ENCODE measurements around the gene DIABLO.
A peak's percentile ranks its signal among the peaks of the same experiment; 100 is the strongest.
"Not testable (repeated sequence)": the region's sequence is repeated elsewhere in the genome, so short reads cannot be mapped to it uniquely, and the experiment has no call there.

DIABLO gene

DNA sequence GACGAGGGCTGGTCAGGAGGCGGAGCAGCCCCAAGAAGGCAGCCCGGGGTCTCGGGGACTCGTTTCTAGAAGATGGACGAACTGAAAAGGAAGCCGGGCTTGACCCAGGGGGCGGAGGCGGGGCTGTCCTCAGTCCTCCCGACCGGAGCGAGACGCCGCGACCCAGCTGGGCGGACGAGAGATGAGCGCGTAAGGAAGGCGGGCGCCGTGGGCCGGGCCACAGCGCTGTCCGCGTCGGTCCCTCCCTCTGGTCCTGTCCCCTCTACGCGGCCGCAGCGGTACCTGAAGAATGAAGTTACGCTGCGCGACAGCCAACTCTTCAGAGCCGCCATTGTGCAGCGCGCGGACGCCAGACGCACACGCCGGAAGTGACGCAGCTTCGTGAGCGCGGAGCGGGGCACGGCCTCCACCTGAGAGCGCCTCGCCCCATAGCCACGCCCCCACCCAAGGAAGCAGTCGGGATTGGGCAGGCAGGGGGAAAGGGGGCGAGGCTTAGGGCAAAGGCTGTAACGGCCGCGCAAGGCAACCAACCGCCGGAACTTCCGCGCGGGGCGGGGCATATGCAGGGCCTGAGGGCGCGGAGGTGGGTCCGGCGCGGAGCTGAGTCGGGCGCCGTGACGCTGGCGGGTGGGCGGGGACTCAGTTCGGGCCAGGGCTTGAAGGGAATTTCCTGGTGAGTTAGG, at the start of gene DIABLO:
TSS of gene DIABLO (minus strand) at position 370 of the 683 bp plus-strand sequence. CDS start at position 332, 38 bp downstream.
- H3K4me1 Mint-ChIP-seq: peaks cover 46% of the 10 kb centered on the region
- H3K36me3 Mint-ChIP-seq: peaks cover 60% of the 10 kb centered on the region
- H3K27ac Mint-ChIP-seq: peak within 1 kb of the TSS; percentile 93
- H3K9me3 Mint-ChIP-seq: no peaks in the 10 kb centered on the region
- peak within 1 kb of the TSS; percentile 94 for H3K4me3 Mint-ChIP-seq
- DNase-seq (ENCODE audit: low spot score in 2 of 2): peak; percentile 98 to 99
- peak; percentile 95 for ATAC-seq

DNA sequence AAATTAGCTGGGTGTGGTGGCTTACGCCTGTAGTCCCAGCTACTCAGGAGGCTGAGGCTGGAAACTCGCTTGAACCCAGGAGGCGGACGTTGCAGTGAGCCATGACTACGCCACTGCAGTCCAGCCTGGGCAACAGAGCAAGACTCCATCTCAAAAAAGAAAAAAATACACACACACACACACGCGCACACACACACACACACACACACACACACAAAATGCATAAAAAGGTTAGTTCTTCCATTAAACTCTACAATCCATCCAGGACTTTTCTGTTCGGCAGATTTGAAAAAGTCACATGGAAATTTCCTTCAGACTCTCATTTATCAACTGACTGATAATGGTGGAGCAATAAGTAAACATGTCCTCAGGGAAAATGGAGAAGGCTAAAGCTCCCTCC, 49.6 kb upstream of the DIABLO start:
- peak overlapping the region; percentile 26 for H3K27ac Mint-ChIP-seq
- no peaks in the 10 kb centered on the region for H3K9me3 Mint-ChIP-seq
- DNase-seq (ENCODE audit: low spot score in 2 of 2) (no peak), ATAC-seq (no peak)
- no peak overlapping the region for H3K4me3 Mint-ChIP-seq
- H3K36me3 Mint-ChIP-seq: peaks cover 85% of the 10 kb centered on the region
- no peaks in the 10 kb centered on the region for H3K4me1 Mint-ChIP-seq

DNA sequence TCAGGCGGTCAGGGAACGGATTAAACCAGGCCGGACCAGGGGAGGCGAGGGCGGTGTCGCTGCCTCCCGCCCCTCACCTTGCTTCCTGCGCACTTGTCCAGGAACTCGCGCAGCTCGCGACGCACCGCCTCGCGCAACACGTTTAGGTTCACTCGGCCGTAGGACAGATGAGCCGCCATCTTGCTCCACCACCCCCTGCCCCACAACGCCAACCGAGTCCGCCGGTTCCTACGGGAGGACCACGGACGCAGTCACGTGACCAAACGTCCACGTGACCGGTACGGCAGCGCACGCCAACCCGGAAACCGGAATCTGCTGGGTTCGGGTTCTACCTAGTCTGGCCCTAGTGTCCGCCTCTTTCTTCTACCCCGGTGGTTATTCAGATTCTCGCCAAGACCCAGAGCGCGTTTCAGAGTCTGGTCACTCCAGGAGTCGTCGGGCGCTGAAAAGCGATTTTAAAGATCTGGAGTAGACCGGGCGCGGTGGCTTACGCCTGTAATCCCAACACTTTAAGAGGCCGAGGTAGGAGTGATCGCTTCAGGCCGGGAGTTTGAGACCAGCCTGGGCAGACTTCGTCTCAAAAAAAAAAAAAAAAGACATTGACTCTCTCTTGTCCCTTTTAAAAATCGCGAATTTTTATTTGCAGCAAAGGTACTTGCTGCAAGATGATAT, 40.5 kb upstream of the DIABLO start, which contains the start of gene VPS33A:
TSS of gene VPS33A (minus strand) at position 265 of the 672 bp plus-strand sequence. CDS start at position 179, 86 bp downstream.
- peaks cover 56% of the 10 kb centered on the region for H3K36me3 Mint-ChIP-seq
- H3K4me1 Mint-ChIP-seq: peaks cover 18% of the 10 kb centered on the region

DNA sequence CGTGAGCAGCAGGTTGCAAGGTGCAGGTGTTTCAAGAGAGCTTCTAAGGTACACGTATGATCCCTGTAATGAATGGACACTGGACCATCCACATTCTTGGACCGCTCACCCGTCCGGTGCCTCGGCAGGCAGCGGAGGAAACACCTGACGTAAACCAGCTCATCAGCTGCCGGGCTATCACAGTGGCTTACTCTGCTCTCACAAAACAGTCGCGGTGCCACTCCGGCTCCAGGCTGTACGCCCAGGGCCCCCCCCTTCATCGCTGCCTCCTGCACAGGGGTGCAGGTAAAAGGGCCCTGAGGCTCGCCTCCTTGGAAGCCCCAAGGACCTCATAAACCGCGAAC, 40.0 kb upstream of the DIABLO start:
- DNase-seq (ENCODE audit: low spot score in 2 of 2) (no peak), ATAC-seq (peak; percentile 74)
- H3K36me3 Mint-ChIP-seq: peaks cover 56% of the 10 kb centered on the region
- peaks cover 18% of the 10 kb centered on the region for H3K4me1 Mint-ChIP-seq
- H3K27ac Mint-ChIP-seq: peak overlapping the region; percentile 100
- peak overlapping the region; percentile 95 for H3K4me3 Mint-ChIP-seq
- H3K9me3 Mint-ChIP-seq: no peaks in the 10 kb centered on the region

More for the DNA sequence above, 40.5 kb upstream of the DIABLO start, which contains the start of gene VPS33A:
- peak within 1 kb of the TSS; percentile 100 for H3K27ac Mint-ChIP-seq
- ATAC-seq (peak; percentile 94), DNase-seq (ENCODE audit: low spot score in 2 of 2) (peak; percentile 90 to 98)
- no peaks in the 10 kb centered on the region for H3K9me3 Mint-ChIP-seq
- H3K4me3 Mint-ChIP-seq: peak within 1 kb of the TSS; percentile 95

DNA sequence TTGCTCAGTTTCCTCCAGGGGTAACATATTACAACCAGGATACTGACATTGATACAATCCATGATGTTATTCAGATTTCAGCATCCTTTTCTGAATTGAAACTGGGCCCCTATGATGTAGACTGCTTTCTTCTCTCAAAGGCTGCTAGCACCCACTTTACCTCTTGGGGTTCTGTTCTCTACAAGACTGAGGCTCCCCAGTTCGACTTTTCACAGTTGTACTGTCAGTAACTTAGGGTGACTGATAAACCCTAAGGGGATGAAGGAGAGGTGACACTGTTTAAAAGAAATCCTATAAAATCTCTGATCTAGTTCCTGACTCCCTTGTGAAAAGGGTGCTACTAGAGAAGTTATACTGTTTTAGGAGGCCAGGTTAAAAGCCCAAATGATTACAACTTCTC, 39.6 kb upstream of the DIABLO start:
- ATAC-seq (peak; percentile 2), DNase-seq (ENCODE audit: low spot score in 2 of 2) (no peak)
- no peaks in the 10 kb centered on the region for H3K9me3 Mint-ChIP-seq
- peak overlapping the region; percentile 100 for H3K27ac Mint-ChIP-seq
- peak overlapping the region; percentile 95 for H3K4me3 Mint-ChIP-seq
- peaks cover 56% of the 10 kb centered on the region for H3K36me3 Mint-ChIP-seq
- peaks cover 18% of the 10 kb centered on the region for H3K4me1 Mint-ChIP-seq

DNA sequence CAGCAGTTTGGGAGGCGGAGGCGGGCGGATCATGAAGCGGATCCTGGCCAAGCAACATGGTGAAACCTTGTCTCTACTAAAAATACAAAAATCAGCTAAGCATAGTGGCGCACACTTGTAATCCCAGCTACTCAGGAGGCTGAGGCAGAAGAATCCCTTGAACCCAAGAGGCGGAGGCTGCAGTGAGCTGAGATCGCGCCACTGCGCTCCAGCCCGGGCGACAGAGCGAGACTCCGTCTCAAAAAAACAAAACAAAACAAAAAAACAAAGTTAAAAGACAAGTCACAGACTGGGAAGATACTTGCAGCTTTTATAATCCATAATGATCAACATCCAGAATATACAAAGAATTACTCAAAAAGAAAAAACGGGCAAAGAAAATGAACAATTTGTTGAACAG, 34.9 kb upstream of the DIABLO start:
- not testable (repeated sequence) for H3K9me3 Mint-ChIP-seq; ATAC-seq; DNase-seq (ENCODE audit: low spot score in 2 of 2); H3K4me1 Mint-ChIP-seq; H3K27ac Mint-ChIP-seq; H3K4me3 Mint-ChIP-seq
- H3K36me3 Mint-ChIP-seq: peaks cover 84% of the 10 kb centered on the region

DNA sequence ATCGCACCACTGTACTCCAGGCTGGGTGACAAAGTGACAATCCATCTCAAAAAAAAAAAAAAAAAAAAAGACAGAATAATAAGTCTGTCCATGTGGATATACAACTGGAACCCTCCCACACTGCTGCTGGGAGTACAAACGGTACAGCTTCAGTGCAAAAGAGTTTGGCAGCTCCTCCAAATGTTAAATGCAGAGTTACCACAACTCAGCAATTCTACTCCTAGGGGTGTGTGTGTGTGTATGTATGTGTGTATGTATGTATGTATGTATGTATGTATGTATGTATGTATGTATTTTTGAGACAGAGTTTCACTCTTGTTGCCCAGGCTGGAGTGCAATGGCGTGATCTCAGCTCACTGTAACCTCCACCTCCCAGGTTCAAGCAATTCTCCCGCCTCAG, 33.1 kb upstream of the DIABLO start:
- H3K9me3 Mint-ChIP-seq; ATAC-seq; DNase-seq (ENCODE audit: low spot score in 2 of 2); H3K4me1 Mint-ChIP-seq; H3K4me3 Mint-ChIP-seq; H3K27ac Mint-ChIP-seq: not testable (repeated sequence)
- H3K36me3 Mint-ChIP-seq: peaks cover 97% of the 10 kb centered on the region

DNA sequence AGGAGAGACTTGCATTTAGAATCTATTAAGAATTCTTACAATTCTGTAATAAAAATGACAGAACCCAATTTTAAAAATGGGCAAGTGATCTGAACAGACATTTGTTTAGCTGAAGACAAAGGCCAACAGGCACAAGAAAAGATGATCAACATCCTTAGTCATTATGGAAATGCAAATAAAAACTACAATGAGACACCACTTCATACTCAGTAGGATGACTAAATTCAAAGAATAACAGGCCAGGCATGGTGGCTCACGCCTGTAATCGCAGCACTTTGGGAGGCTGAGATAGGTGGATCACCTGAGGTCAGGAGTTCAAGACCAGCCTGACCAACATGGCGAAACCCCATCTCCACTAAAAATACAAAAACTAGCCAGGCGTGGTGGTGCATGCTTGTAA, 32.6 kb upstream of the DIABLO start:
- peak; percentile 70 for ATAC-seq
- Mint-ChIP-seq H3K27ac (peak overlapping the region; percentile 40), H3K36me3 (peaks cover 92% of the 10 kb centered on the region)
- not testable (repeated sequence) for H3K4me3 Mint-ChIP-seq; DNase-seq (ENCODE audit: low spot score in 2 of 2); H3K4me1 Mint-ChIP-seq; H3K9me3 Mint-ChIP-seq

DNA sequence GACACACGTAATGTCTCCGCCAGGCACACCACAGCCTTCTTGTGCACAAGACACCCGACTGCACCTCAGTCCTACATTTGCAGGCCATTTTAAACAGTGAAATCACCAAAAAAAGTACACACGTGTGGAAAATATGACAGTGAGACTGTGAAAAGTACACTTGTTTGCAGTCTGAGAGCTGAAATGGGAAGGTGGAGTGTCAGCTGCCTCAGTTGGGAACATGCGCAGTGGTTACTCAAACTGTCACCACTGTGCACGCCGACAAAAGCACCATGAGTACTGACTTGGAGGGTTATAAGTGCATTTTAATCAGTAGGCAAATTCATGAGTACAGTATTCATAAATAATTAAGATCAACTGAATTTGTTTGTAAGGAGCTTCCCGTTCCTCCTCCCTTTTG, 24.7 kb upstream of the DIABLO start:
- H3K9me3 Mint-ChIP-seq: no peaks in the 10 kb centered on the region
- peaks cover 66% of the 10 kb centered on the region for H3K36me3 Mint-ChIP-seq
- no peak overlapping the region for H3K4me3 Mint-ChIP-seq
- no peak for ATAC-seq
- peaks cover 6% of the 10 kb centered on the region for H3K4me1 Mint-ChIP-seq
- H3K27ac Mint-ChIP-seq: no peak overlapping the region
- no peak for DNase-seq (ENCODE audit: low spot score in 2 of 2)

DNA sequence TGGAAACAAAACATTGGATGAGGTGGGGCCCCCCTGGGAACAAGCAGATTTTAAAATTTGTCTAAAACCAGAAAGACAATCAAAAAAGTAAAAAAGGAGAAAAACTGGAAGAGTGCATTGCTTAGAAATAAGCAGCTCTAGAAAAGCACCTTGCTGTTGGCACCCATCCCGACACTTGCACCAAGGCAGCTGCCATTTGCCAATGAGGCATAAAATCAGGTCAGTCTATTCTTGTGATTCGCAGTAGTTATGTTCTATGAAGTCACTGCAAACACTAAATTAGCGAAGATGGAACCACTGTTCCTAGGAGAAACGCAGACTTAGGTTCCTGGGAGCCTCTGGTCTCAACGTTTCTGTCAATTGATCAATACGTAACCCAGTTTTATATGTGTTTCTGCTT, 24.2 kb upstream of the DIABLO start:
- no peaks in the 10 kb centered on the region for H3K9me3 Mint-ChIP-seq
- H3K4me3 Mint-ChIP-seq: no peak overlapping the region
- H3K27ac Mint-ChIP-seq: no peak overlapping the region
- peaks cover 61% of the 10 kb centered on the region for H3K36me3 Mint-ChIP-seq
- peaks cover 8% of the 10 kb centered on the region for H3K4me1 Mint-ChIP-seq
- ATAC-seq (no peak), DNase-seq (ENCODE audit: low spot score in 2 of 2) (no peak)

DNA sequence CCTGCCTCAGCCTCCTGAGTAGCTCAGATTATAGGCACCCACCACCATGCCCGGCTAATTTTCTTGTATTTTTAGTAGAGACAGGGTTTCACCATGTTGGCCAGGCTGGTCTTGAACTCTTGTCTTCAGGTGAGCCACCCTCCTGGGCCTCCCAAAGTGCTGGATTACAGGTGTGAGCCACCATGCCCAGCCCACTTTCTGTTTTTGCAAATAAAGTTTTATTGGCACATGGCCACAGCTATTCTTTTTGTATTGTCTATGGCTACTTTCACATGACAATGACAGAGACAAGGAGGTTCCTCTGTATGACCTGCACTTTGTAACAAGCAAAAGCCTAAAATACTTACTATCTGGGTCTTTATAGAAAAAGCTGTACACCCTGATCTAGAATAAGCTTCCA, 19.7 kb upstream of the DIABLO start:
- Mint-ChIP-seq H3K4me3 (peak overlapping the region; percentile 75), H3K27ac (peak overlapping the region; percentile 86), H3K4me1 (peaks cover 25% of the 10 kb centered on the region), H3K9me3 (no peaks in the 10 kb centered on the region), H3K36me3 (peaks cover 68% of the 10 kb centered on the region)
- ATAC-seq: no peak
- no peak for DNase-seq (ENCODE audit: low spot score in 2 of 2)

DNA sequence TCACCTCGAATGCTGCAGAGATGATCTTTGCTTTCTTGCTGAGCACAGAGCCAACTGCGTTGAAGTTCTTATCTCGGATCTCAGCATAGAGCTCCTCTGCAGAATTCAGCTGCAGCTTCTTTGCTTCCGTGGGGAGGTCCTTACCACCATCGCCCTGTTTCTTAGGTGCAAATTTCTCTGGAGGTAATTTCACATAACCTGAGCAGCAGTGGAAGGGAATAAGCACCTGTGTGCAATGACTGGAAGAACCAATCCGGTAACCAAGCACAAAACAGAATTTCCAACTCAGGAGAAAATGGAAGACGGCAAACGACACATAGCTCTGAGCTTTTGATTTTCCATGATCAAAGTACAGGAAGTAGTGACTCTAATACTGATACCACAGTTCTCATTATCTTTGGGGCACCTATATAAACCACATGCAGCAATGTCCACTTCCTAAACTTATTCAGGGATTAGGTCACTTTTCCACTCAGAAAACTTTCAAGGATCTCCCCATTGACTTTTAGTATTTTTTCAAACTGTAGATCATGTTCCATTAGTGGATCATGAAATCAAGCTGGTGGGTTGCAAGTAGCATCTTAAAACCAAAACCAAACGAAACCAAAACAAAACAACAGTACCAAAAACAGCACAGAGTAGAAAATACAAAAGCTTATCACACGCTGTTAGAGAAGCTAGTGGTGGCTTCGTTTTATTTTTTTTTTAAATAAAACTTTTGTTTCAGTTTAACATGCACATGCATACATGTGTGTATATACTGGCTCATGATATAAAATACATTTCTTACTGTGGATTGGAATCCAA, 18.9 kb upstream of the DIABLO start:
- peak; percentile 81 for ATAC-seq
- peak overlapping the region; percentile 75 for H3K4me3 Mint-ChIP-seq
- H3K36me3 Mint-ChIP-seq: peaks cover 68% of the 10 kb centered on the region

DNA sequence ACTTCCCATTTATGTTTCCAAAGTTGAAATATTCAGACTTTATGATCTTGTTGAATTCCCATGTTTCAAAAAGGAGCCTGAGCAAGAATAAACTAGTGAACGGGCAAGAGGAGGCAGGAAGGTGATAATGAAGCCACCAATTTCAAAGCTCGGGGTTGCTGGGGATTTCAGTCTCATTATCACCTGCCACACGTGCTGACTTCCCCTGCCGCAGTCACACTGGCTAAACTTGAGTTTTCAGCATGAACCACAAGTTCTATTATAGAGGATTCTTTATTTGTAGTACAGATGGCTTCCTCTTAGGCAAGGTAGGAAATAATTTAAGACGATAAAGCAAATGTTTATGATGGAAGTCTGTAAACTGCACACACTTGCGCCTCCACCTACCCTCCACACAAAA, 18.1 kb upstream of the DIABLO start:
- H3K4me1 Mint-ChIP-seq: peaks cover 25% of the 10 kb centered on the region
- ATAC-seq (peak; percentile 46), DNase-seq (ENCODE audit: low spot score in 2 of 2) (no peak)
- peak overlapping the region; percentile 86 for H3K27ac Mint-ChIP-seq
- peak overlapping the region; percentile 75 for H3K4me3 Mint-ChIP-seq
- no peaks in the 10 kb centered on the region for H3K9me3 Mint-ChIP-seq
- H3K36me3 Mint-ChIP-seq: peaks cover 68% of the 10 kb centered on the region

More for the DNA sequence above, 18.9 kb upstream of the DIABLO start:
- no peaks in the 10 kb centered on the region for H3K9me3 Mint-ChIP-seq
- DNase-seq (ENCODE audit: low spot score in 2 of 2): no peak
- H3K27ac Mint-ChIP-seq: peak overlapping the region; percentile 86
- H3K4me1 Mint-ChIP-seq: peaks cover 25% of the 10 kb centered on the region

DNA sequence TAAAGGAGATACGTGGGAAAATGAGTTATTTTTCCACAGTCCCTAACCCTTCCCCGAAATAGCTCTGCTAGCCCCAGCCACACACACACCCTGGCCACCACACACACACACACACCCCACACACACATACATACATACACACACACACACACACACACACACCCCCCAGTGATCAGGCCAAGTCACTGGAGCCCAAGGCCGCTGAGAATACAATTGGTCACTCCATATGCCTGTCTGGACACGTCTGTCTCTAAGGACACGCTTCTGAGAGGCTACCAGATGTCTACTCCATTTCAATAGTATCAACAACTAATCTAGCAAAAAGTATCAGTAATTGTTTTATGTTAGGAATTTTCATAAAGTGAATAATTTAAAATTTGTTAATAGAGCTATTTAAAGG, 13.0 kb upstream of the DIABLO start:
- no peak for DNase-seq (ENCODE audit: low spot score in 2 of 2)
- Mint-ChIP-seq H3K36me3 (peaks cover 88% of the 10 kb centered on the region), H3K4me1 (peaks cover 5% of the 10 kb centered on the region), H3K27ac (no peak overlapping the region), H3K9me3 (no peaks in the 10 kb centered on the region), H3K4me3 (no peak overlapping the region)
- no peak for ATAC-seq

DNA sequence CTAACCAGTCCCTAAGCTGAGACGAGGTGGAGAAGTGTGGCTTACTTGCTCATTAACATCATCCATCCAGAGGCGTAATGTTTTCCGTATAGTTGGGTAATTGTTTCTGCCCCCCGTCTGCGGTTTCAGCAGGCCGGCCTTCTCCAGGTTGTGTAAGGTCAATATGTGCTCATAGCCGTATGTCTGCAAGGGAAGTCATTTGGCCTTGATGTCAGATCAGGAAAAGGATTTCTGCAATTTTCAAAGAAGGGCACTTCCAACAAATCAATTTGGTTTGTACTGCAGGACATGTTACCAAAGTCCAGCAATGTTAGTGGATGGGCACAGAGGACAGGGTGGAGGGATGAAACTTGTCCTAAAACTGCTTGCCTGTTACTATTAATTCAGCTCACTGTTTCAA, 9.9 kb upstream of the DIABLO start:
- Mint-ChIP-seq H3K4me3 (no peak overlapping the region), H3K9me3 (no peaks in the 10 kb centered on the region), H3K27ac (no peak overlapping the region), H3K36me3 (peaks cover 85% of the 10 kb centered on the region), H3K4me1 (no peaks in the 10 kb centered on the region)
- ATAC-seq (no peak), DNase-seq (ENCODE audit: low spot score in 2 of 2) (no peak)
